SKM-1 treated with dmso at 0.1 percent for 144 hours (cell line): Measurements from ENCODE around the gene ZMYND11.

Experiments used
- DNase-seq: peaks from one replicate; lab custom pipeline; 2025; ENCODE audit not compliant: unreplicated experiment; lab: John Stamatoyannopoulos, UW

The ZMYND11 gene

DNA sequence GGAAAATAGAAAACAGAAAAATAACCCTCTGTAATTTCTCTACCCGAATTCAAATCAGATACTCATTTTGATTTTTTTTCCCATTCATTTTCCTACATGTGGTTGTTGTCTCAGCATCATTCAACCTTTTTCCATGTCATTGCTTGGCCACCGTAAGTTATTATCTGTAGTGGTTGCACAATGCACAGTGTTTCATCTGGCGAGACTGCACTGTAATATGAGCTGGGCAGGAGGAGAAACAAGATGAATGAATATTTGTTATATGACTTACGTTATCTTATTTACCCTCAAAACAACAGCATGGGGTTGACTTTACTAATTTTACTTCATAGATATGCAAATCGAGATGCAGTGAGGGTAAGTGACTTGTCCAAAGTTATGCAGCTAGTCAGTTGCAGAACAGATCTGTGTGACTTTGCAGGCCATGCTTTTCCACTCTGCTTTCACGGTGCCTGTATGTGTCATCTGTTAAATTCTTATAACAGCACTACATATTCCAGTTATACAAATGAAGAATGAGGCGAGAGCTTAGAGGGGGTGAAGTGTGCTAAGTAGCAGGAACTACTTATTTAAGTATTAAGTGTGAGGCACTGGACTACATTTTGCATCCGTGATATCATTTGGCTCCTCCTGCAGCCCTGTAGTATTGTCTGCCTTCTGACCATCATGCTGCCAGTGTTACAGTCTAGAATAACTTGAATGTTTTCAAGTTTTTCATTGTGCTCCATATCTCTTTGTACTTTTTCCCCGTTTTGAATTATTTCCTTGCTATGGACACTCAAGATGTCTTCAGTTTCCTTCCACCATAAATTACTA lies 56.7 kb downstream of the ZMYND11 start:
- DNase-seq = no peak

GRCh38 chr10:194281-194680 lies 59.0 kb downstream of the ZMYND11 start:
- no peak for DNase-seq

DNA sequence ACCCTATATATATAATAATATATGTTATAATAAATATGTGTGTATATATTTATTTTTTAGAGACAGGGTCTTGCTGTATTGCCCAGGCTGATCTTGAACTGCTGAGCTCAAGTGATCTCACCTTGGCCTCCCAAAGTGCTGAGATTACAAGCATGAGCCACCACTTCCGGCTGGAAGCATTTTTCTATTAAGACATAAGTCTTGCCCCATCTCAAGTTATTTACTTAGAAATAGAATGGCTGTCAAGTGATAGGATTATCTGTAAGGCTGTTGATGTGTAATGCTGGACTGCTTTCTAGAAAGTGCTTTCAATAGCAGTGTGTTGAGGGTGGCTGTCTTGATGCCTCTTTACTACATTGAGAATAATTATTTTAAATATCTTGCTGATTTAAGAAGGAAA lies 65.2 kb downstream of the ZMYND11 start:
- DNase-seq = no peak

GRCh38 chr10:201328-201771 lies 66.1 kb downstream of the ZMYND11 start:
- no peak for DNase-seq

GRCh38 chr10:208616-209015 lies 73.4 kb downstream of the ZMYND11 start:
- DNase-seq = no peak

GRCh38 chr10:209357-209756 lies 74.1 kb downstream of the ZMYND11 start:
- DNase-seq = no peak

DNA sequence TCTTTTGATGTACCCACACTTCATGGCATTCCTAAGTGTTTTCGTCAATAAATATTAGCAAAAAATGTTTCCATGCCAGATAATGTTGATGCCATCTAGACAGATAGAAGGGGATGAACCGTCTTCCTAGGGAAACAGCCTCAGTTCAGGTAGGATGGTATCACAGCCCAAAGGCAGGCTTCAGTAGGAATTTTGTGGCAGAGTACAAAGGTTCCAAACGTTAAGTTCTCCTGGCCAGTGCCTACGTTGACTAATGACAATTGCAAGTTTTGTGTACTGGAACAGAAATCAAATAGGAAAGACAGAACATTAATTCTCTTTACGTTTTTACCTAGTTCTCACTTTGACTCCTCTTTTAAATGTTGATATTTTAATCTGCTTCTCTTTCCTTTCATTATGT lies 75.0 kb downstream of the ZMYND11 start:
- no peak for DNase-seq

- no peak for DNase-seq
Measured at GRCh38 chr10:215444-215843, 80.2 kb downstream of the ZMYND11 start.

GRCh38 chr10:218798-219197 lies 83.5 kb downstream of the ZMYND11 start:
- DNase-seq = no peak

DNA sequence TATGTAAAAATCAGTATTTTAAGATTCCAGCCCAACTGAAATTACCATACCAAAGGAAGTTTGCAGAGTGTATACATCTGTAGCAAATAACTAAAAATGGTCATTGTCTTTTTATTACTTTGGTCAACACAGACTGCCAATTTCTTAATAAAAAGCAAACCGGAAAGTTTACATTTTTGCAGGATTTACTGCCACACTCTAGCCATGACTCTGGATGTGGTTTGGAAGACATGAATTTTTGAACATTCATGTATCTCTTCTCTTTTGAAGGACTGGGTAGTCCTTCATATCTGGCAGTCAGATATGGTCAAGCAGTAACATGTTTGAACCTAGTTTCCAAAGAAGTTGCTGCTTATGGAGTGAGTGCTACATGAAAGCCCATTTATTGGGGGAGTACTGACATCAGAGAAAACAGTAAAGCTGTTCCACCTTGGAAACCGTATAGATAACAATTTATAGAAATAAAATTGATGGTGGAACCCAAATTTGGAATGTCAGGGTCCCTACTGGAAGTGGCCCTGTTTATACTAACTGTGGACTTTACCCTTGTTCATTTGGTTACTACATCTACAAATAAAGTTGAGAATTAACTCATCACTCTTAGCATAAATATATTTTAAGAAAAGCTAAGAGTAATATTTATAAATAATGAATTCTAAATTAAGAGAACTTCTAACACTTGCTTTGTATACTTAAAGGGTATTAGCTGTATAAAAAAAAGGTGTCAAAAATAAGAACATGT lies 84.6 kb downstream of the ZMYND11 start:
- no peak for DNase-seq

DNA sequence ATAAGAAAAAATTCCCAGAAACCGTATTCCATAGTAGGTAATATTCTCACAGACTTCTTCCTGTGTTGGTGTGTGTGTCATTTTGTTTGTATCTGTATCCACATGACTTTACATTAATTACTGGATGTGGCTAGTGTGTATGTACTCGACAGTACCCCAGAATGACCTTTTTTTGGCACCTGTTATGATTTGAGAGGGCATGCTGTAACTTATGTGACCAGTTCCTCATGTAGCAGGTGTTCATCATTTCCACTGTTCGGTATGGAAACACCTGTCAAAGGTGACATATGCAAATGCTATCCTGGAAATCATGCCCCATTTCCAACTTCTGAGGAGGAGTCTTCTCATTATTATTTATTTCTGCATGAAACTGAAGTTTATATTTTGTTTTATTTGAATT lies 89.3 kb downstream of the ZMYND11 start:
- DNase-seq = no peak

DNA sequence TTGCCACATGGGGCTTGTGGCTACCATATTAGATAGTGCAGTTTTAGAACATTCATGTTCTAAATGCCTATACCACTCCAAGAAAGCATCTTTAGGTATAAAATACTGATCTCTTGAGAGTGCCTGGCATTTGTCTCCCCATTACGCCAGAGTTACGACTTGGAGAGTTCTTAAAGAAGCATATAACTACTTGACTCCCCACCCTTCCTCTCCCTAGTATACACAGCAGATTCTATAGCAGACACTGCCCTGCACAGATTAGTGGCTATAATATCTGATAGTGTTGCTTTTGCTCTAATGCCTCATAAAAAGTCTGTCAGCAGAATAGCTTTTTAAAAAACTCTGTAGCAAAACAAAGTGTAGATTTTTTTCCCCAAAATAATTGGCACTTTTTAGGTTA lies 90.8 kb downstream of the ZMYND11 start:
- DNase-seq = no peak

- DNase-seq = no peak
Measured at GRCh38 chr10:227014-227413, 91.8 kb downstream of the ZMYND11 start.

- DNase-seq = no peak
Measured at GRCh38 chr10:228366-228765, 93.1 kb downstream of the ZMYND11 start.

GRCh38 chr10:230758-231157 lies 95.5 kb downstream of the ZMYND11 start:
- no peak for DNase-seq

- no peak for DNase-seq
Measured at GRCh38 chr10:232061-232460, 96.8 kb downstream of the ZMYND11 start.

GRCh38 chr10:232878-233277 lies 97.6 kb downstream of the ZMYND11 start:
- no peak for DNase-seq

GRCh38 chr10:234708-235406 lies 99.6 kb downstream of the ZMYND11 start:
- no peak for DNase-seq

DNA sequence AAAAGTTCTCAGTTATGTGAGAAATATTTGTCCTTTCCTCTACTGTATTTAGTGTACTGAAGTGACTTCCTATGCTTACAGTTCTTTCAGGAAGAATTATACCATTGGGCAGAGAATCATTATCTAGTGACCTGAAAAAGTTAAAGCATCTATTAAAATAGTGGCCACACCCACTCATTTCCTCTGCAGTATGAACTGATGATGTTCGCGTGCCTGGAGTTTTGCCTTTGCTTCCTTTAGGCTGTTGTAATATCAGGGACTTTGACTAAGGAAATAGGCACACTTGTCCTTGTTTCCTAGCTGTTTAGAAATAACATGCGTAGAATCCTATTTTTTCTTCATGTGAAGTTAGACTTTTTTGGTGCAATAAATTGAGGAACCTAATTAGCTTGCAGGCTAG lies 100.7 kb downstream of the ZMYND11 start:
- DNase-seq = no peak

- DNase-seq = no peak
Measured at GRCh38 chr10:239109-239508, 103.9 kb downstream of the ZMYND11 start.

DNA sequence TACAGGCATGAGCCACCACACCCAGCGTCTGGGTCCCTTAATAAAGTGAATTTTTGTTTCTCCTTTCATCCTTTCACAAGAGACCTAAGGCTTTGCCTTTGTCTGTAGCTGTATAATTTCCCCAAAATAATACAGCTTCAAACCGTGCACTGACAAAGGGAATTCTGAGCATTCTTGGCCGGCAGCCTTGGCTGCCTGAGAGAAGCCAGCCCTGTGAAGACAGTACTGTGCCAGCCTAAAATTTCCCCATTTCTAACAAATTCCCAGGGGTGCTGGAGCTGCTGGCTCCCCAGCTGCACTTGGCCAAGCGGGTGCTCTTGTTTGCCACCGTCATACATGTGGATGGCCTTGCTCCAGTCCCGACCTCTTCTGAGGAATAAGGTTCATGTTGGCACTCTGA lies 106.2 kb downstream of the ZMYND11 start:
- DNase-seq = no peak
